ENCODE data around the gene ATP8B3. TPM values are rescaled to one million over a fixed set of nuclear protein-coding genes. Genes with fewer than 3 reads are reported as not detected.
A peak's percentile ranks its signal among the peaks of the same experiment; 100 is the strongest.

ATP8B3 gene
- total and polyA plus RNA-seq, 8 donors, result 0.15 to 1.4 (median 0.80) TPM; not detected in 4

- 79 to 89% (median 81%) methylated on average over 30 to 37 of the region's 37 CpGs for WGBS, 5 donors
- peaks cover 0 to 11% (median 0%) of the 10 kb centered on the region in 3 donors for H3K27me3 ChIP-seq
- peak in 1 of 2 donors; percentile 43 for DNase-seq
- peaks cover 0 to 8% (median 2%) of the 10 kb centered on the region in 4 donors for H3K36me3 ChIP-seq
- peak overlapping the region; percentile 74 to 94 (median 88) for H3K27ac ChIP-seq
- H3K9me3 ChIP-seq, result no peaks in the 10 kb centered on the region
- intact Hi-C loops (cut with DNase I; ENCODE audit: low total_unique reads), result no loop called here
- peaks cover 75 to 86% (median 81%) of the 10 kb centered on the region in 4 donors for H3K4me1 ChIP-seq
- H3K4me3 ChIP-seq, result peak overlapping the region in 2 of 4 donors; percentile 51 to 55
- TF ChIP-seq EP300 (IDR thresholded peaks at IDR 0.05) (no peak), CTCF (IDR thresholded peaks at IDR 0.05) (no peak), POLR2AphosphoS5 (IDR thresholded peaks at IDR 0.05) (no peak), POLR2A (IDR thresholded peaks at IDR 0.05) (no peak)
Observed at GRCh38 chr19:1854542-1855039, 42.5 kb upstream of the ATP8B3 start.

GRCh38 chr19:1854039-1854541 is 42.0 kb upstream of the ATP8B3 start:
- Histone ChIP-seq H3K27ac (peak overlapping the region in 4 of 5 donors; percentile 34 to 93 (median 69)), H3K27me3 (peaks cover 0 to 10% (median 0%) of the 10 kb centered on the region in 3 donors)
- WGBS, 5 donors, result 71 to 84% (median 82%) methylated on average over 5 to 16 of the region's 16 CpGs

GRCh38 chr19:1853295-1854038 is 41.4 kb upstream of the ATP8B3 start:
- intact Hi-C loops (cut with DNase I; ENCODE audit: low total_unique reads), result no loop called here
- Histone ChIP-seq H3K27ac (peak overlapping the region in 4 of 5 donors; percentile 34 to 85 (median 61)), H3K4me3 (peak overlapping the region in 1 of 4 donors; percentile 5), H3K4me1 (peaks cover 63 to 81% (median 74%) of the 10 kb centered on the region in 4 donors), H3K9me3 (no peaks in the 10 kb centered on the region), H3K27me3 (peaks cover 0 to 10% (median 0%) of the 10 kb centered on the region in 3 donors), H3K36me3 (peaks cover 0 to 8% (median 2%) of the 10 kb centered on the region in 4 donors)
- WGBS, 5 donors, result 23 to 60% (median 30%) methylated on average over 9 to 27 of the region's 27 CpGs
- TF ChIP-seq CTCF (IDR thresholded peaks at IDR 0.05), result peak in 6 of 7 experiments; percentile 19 to 94 (median 91)
- TF ChIP-seq EP300 (IDR thresholded peaks at IDR 0.05), result no peak
- TF ChIP-seq POLR2A (IDR thresholded peaks at IDR 0.05), result no peak
- TF ChIP-seq POLR2AphosphoS5 (IDR thresholded peaks at IDR 0.05), result peak in 1 of 3 donors; percentile 78
- DNase-seq, result peak; percentile 90 to 93

More at GRCh38 chr19:1854039-1854541, 42.0 kb upstream of the ATP8B3 start:
- Histone ChIP-seq H3K9me3 (no peaks in the 10 kb centered on the region), H3K4me3 (peak overlapping the region in 1 of 4 donors; percentile 5), H3K36me3 (peaks cover 0 to 8% (median 2%) of the 10 kb centered on the region in 4 donors), H3K4me1 (peaks cover 70 to 82% (median 78%) of the 10 kb centered on the region in 4 donors)
- no peak for DNase-seq
- intact Hi-C loops (cut with DNase I; ENCODE audit: low total_unique reads), result no loop called here
- no peak for TF ChIP-seq CTCF (IDR thresholded peaks at IDR 0.05)
- TF ChIP-seq POLR2AphosphoS5 (IDR thresholded peaks at IDR 0.05), result no peak
- no peak for TF ChIP-seq POLR2A (IDR thresholded peaks at IDR 0.05)
- no peak for TF ChIP-seq EP300 (IDR thresholded peaks at IDR 0.05)

GRCh38 chr19:1852581-1853128 is 40.6 kb upstream of the ATP8B3 start:
- no peak for TF ChIP-seq EP300 (IDR thresholded peaks at IDR 0.05)
- no peak for TF ChIP-seq CTCF (IDR thresholded peaks at IDR 0.05)
- no peak for TF ChIP-seq POLR2AphosphoS5 (IDR thresholded peaks at IDR 0.05)
- no peak for TF ChIP-seq POLR2A (IDR thresholded peaks at IDR 0.05)
- peaks cover 57 to 75% (median 67%) of the 10 kb centered on the region in 4 donors for H3K4me1 ChIP-seq
- H3K36me3 ChIP-seq, result peaks cover 0 to 8% (median 2%) of the 10 kb centered on the region in 4 donors
- no peaks in the 10 kb centered on the region for H3K9me3 ChIP-seq
- intact Hi-C loops (cut with DNase I; ENCODE audit: low total_unique reads), result no loop called here
- H3K27me3 ChIP-seq, result peaks cover 0 to 10% (median 0%) of the 10 kb centered on the region in 3 donors
- H3K4me3 ChIP-seq, result no peak overlapping the region
- no peak for DNase-seq
- H3K27ac ChIP-seq, result no peak overlapping the region
- WGBS, 5 donors, result 50 to 84% (median 68%) methylated on average over 5 to 9 of the region's 9 CpGs
